Activated CD4-positive, CD25-positive, alpha-beta regulatory T cell treated with anti-CD3 and anti-CD28 coated beads, Interleukin-2, amount 50 U/mL, for 16 hours (primary cell): Measurements from ENCODE around the gene EPSTI1.
"Not testable (repeated sequence)": the region's sequence is repeated elsewhere in the genome, so short reads cannot be mapped to it uniquely, and the experiment has no call there.

Experiments used
- DNase-seq: peaks from one replicate; pipeline ENCODE4 v3.0.0-alpha.2; 2020; ENCODE audit warnings: low read depth, low spot score

EPSTI1 gene

GRCh38 chr13:43005460-43006236 is 13.6 kb upstream of the EPSTI1 start:
- DNase-seq = no peak

GRCh38 chr13:43003729-43004128 is 11.7 kb upstream of the EPSTI1 start:
- no peak for DNase-seq

- no peak for DNase-seq
Observed at GRCh38 chr13:43003010-43003409, 11.0 kb upstream of the EPSTI1 start.

- DNase-seq = no peak
Observed at GRCh38 chr13:43002021-43002420, 10.0 kb upstream of the EPSTI1 start.

- no peak for DNase-seq
Observed at GRCh38 chr13:43000676-43001075, 8.6 kb upstream of the EPSTI1 start.

- DNase-seq = no peak
Observed at GRCh38 chr13:42999491-42999890, 7.5 kb upstream of the EPSTI1 start.

- no peak for DNase-seq
Observed at GRCh38 chr13:42997381-42997780, 5.3 kb upstream of the EPSTI1 start.

GRCh38 chr13:42996584-42996983 is 4.5 kb upstream of the EPSTI1 start:
- DNase-seq = no peak

- no peak for DNase-seq
Observed at GRCh38 chr13:42994878-42995277, 2.8 kb upstream of the EPSTI1 start.

GRCh38 chr13:42992764-42993122 is 702 bp upstream of the EPSTI1 start:
- DNase-seq = no peak

- DNase-seq = not testable (repeated sequence)
Observed at GRCh38 chr13:42991233-42991897, 676 bp downstream of the EPSTI1 start.

- DNase-seq = no peak
Observed at GRCh38 chr13:42990291-42991232, 1.5 kb downstream of the EPSTI1 start.

GRCh38 chr13:42986176-42986574 is 5.9 kb downstream of the EPSTI1 start:
- no peak for DNase-seq

GRCh38 chr13:42985312-42986175 is 6.5 kb downstream of the EPSTI1 start:
- no peak for DNase-seq

GRCh38 chr13:42984691-42985090 is 7.3 kb downstream of the EPSTI1 start:
- no peak for DNase-seq

GRCh38 chr13:42984026-42984425 is 8.0 kb downstream of the EPSTI1 start:
- DNase-seq = no peak

GRCh38 chr13:42981853-42982252 is 10.2 kb downstream of the EPSTI1 start:
- no peak for DNase-seq

GRCh38 chr13:42981317-42981716 is 10.7 kb downstream of the EPSTI1 start:
- DNase-seq = no peak

- DNase-seq = no peak
Observed at GRCh38 chr13:42977219-42977659, 14.8 kb downstream of the EPSTI1 start.

GRCh38 chr13:42976066-42976465 is 16.0 kb downstream of the EPSTI1 start:
- no peak for DNase-seq

- DNase-seq = no peak
Observed at GRCh38 chr13:42973581-42973980, 18.5 kb downstream of the EPSTI1 start.
